BE2C (cell line): Measurements from ENCODE around the gene FAM43B.
"Not testable (repeated sequence)": the region's sequence is repeated elsewhere in the genome, so short reads cannot be mapped to it uniquely, and the experiment has no call there.

Experiments
- DNase-seq: peaks from one replicate; pipeline ENCODE4 v3.0.0-alpha.2; 2020
- H3K27me3 ChIP-seq: fragments of 250-450 bp; sonication (Bioruptor Pico); 2 replicates; pipeline ENCODE4 v1.5.1; 2020; ENCODE audit warnings: mild to moderate bottlenecking
- H3K36me3 ChIP-seq: fragments of 250-450 bp; sonication (Bioruptor Pico); 2 replicates; pipeline ENCODE4 v1.5.1; 2020; ENCODE audit warnings: mild to moderate bottlenecking
- H3K4me1 ChIP-seq: fragments of 250-450 bp; sonication (Bioruptor Pico); 2 replicates; pipeline ENCODE4 v1.5.1; 2020
- H3K4me3 ChIP-seq: 2 replicates; pipeline ENCODE4 v1.5.1; 2011; ENCODE audit warnings: low read depth, low read length
- H3K9me3 ChIP-seq: fragments of 250-450 bp; sonication (Bioruptor Pico); 2 replicates; pipeline ENCODE4 v1.5.1; 2020
- TF ChIP-seq, protein P1 (sequence below): IDR thresholded peaks from 2 replicates; pipeline ENCODE4 v1.5.1; 2012; ENCODE audit warnings: mild to moderate bottlenecking, low read depth, low read length

FAM43B gene

DNA sequence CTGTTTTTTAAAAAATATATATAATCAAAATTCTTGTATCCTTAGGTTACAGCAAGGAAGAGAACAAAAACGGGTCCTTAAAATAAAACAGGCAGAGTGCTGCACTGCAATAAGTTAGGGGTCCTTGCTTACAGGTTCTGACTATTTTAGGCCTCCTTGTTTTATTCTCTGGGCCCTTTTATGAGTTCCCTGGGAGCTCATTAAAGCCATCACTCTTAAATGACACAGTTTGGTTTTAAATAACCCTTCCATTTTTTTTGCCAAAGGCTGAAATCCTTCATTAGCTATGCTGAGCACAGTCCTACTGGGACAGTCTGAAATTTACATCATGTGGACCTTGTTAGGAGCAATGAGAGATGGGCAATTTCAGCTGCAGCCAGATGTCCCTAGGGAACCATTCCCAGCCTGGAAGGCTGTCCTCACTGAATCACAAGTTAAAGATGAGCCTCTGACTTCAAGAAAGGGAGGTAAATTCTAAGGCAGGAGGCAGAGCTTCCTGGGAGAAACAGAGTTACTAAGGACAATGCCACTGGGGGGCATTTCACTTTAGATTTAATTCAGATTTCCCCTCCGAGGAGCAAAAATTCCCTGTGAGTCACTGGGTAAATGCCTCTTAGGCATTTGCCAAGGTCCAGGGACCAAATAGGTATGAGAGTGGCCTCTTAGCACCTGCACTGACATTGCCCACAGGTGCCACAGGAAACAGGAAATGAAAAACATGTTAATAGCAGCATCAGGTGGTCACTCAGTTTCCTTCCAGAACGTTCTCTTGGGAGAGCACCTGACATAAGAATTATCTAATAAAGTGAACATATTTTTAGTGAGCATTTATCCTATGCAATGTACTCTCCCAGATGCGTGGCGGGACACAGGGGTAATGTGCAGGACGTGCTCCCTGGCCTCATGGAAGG lies 40.6 kb upstream of the FAM43B start:
- no peak overlapping the region for H3K4me3 ChIP-seq
- no peaks in the 10 kb centered on the region for H3K27me3 ChIP-seq
- no peak for DNase-seq
- no peaks in the 10 kb centered on the region for H3K4me1 ChIP-seq
- H3K9me3 ChIP-seq, result no peaks in the 10 kb centered on the region
- no peaks in the 10 kb centered on the region for H3K36me3 ChIP-seq
- TF ChIP-seq, protein P1, sequence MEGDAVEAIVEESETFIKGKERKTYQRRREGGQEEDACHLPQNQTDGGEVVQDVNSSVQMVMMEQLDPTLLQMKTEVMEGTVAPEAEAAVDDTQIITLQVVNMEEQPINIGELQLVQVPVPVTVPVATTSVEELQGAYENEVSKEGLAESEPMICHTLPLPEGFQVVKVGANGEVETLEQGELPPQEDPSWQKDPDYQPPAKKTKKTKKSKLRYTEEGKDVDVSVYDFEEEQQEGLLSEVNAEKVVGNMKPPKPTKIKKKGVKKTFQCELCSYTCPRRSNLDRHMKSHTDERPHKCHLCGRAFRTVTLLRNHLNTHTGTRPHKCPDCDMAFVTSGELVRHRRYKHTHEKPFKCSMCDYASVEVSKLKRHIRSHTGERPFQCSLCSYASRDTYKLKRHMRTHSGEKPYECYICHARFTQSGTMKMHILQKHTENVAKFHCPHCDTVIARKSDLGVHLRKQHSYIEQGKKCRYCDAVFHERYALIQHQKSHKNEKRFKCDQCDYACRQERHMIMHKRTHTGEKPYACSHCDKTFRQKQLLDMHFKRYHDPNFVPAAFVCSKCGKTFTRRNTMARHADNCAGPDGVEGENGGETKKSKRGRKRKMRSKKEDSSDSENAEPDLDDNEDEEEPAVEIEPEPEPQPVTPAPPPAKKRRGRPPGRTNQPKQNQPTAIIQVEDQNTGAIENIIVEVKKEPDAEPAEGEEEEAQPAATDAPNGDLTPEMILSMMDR, result no peak

- H3K4me1 ChIP-seq, DNase-seq: not testable (repeated sequence)
Observed at GRCh38 chr1:20519609-20520262, 32.6 kb upstream of the FAM43B start.

DNA sequence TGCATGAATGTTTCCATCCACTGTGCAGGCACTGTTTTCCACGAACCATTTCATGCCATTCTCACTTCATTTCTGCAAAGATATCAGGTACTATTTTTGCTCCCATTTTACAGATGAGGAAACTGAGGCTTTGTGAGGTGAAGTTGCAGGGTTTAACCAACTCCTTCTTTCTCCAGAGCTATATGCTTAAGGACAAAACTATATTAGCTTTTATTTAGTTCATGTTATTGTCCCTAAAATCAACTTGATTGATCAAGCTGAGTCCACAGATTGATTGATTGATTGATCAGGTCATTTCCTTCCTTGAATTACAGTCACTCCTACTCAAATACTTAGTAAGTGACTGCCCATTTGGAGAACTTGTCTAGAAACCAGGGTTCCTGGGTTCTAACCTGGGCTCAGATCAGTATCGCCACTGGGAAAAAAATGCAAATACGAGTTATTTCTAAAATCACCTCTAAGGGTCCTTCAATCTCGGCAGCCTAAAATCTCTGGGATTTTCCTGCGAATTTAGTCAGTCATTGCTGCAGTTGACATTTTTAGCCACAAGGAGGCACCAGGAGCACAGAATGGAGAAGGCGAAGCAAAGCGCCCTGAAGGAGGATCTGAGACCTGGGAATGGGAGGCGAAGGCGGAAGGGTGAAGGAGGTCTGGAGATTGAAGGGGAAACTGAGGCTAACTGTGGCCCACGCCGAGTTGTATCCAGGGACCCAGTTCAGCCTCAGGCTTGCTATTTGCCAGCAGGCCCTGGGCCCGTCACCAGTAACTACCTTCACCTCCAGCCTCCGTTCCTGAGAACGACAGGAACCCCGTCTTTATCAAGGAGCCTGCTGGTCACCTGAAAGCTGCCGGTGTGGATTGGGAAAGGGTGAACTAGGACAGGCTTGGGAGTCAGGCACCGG lies 30.2 kb upstream of the FAM43B start:
- Histone ChIP-seq H3K4me3 (no peak overlapping the region), H3K4me1 (no peaks in the 10 kb centered on the region), H3K27me3 (no peaks in the 10 kb centered on the region), H3K36me3 (no peaks in the 10 kb centered on the region), H3K9me3 (no peaks in the 10 kb centered on the region)
- peak; percentile 78 for DNase-seq
- TF ChIP-seq, protein P1, result peak; percentile 79

More at GRCh38 chr1:20519609-20520262, 32.6 kb upstream of the FAM43B start:
- not testable (repeated sequence) for H3K9me3 ChIP-seq, H3K4me3 ChIP-seq, H3K36me3 ChIP-seq, H3K27me3 ChIP-seq

DNA sequence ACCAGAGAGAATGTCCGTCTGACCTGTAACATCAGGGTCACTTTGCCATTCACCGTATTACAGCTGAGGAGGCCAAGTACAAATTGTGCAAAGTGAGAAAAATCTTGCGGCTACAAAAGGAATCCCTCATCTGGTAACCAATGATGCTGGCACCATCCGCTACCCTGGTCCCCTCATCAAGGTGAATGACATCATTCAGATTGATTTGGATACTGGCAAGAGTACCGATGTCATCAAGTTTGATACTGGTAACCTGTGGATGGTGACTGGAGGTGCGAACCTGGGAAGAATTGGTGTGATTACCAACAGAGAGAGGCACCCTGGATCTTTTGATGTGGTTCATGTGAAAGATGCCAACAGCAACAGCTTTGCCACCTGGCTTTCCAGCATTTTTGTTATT lies 26.1 kb upstream of the FAM43B start:
- no peaks in the 10 kb centered on the region for H3K27me3 ChIP-seq
- no peak for DNase-seq
- TF ChIP-seq, protein P1, result no peak
- no peaks in the 10 kb centered on the region for H3K9me3 ChIP-seq
- no peak overlapping the region for H3K4me3 ChIP-seq
- H3K4me1 ChIP-seq, result no peaks in the 10 kb centered on the region
- no peaks in the 10 kb centered on the region for H3K36me3 ChIP-seq

- Histone ChIP-seq H3K27me3 (no peaks in the 10 kb centered on the region), H3K9me3 (no peaks in the 10 kb centered on the region), H3K36me3 (no peaks in the 10 kb centered on the region), H3K4me3 (no peak overlapping the region), H3K4me1 (no peaks in the 10 kb centered on the region)
- TF ChIP-seq, protein P1, result no peak
- DNase-seq, result no peak
Observed at GRCh38 chr1:20528221-20528620, 24.2 kb upstream of the FAM43B start.

DNA sequence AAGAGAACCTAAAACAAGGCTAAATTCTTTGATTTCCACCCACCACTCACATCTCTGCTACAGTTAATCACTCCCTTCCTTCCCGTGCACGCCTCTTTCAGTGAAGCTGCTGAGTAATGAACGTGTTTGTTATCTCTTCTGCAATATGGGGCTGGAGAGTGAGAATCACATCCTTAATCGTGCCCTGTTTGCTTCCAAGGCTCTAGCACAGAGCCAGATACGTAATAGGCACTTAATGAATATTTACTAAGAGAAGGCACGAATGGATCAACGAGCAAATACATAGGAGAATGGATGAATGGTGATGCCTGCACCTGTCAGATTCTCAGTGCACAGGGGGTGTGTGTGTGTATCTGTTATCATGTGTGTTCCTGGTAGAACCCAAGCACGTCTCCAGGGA lies 22.1 kb upstream of the FAM43B start:
- H3K4me3 ChIP-seq, result no peak overlapping the region
- no peaks in the 10 kb centered on the region for H3K27me3 ChIP-seq
- TF ChIP-seq, protein P1, result no peak
- no peaks in the 10 kb centered on the region for H3K36me3 ChIP-seq
- no peak for DNase-seq
- no peaks in the 10 kb centered on the region for H3K9me3 ChIP-seq
- H3K4me1 ChIP-seq, result no peaks in the 10 kb centered on the region
